ENCODE measurements around the gene NHLH2.

Gene NHLH2

DNA sequence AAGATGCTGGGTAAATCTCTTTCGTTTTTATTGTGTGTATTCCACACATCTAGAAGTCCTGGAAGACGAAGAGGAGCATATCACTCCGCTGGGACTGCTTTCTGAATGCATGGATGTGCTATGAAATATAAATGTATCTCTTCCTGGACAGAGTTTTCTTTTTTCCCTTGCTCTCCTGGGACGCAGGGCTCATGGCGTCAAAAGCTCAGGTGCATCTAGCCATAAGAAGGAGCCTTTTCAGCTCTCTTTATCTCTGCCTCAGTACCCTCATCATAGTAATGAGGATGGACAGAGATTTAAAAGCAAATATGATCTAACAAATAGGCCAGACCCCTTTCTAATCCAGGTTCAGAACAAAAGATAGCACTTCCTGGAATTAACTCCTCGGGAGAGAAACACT, 44.9 kb downstream of the NHLH2 start:
- TF ChIP-seq CTCF (IDR thresholded peaks at IDR 0.05; ENCODE audit: low read depth, low read length), result no peak
- H3K4me3 ChIP-seq (replicated peaks in 1 of 2; ENCODE audit: low read depth in 2 of 2, low read length in 2 of 2), result no peak overlapping the region
- no peak for DNase-seq (ENCODE audit: low read depth in 2 of 2)

- no peak overlapping the region for H3K4me3 ChIP-seq (replicated peaks in 1 of 2; ENCODE audit: low read depth in 2 of 2, low read length in 2 of 2)
- no peak for DNase-seq (ENCODE audit: low read depth in 2 of 2)
- TF ChIP-seq CTCF (IDR thresholded peaks at IDR 0.05; ENCODE audit: low read depth, low read length), result no peak
Observed at GRCh38 chr1:115794976-115795639, 45.8 kb downstream of the NHLH2 start.

DNA sequence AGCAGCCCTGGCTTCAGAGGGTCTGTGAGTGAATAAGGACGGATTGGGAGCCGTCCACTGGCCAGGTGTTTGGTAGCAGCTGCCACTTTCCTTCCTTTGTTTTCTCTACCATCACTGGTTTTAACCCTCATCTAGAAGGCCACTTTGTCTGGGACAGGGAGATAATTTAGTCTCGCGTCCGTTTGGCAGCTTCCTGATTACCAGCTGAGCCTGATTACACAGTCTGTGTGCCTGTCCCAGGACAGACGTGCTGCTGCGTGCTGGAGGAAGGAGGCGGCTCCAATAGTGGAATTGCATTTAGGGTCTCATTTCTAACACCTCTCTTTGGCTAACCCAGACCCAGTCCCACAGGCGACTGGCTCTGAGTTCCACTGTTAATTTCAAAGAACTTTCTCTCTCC, 47.8 kb downstream of the NHLH2 start:
- no peak for TF ChIP-seq CTCF (IDR thresholded peaks at IDR 0.05; ENCODE audit: low read depth, low read length)
- no peak overlapping the region for H3K4me3 ChIP-seq (replicated peaks in 1 of 2; ENCODE audit: low read depth in 2 of 2, low read length in 2 of 2)
- DNase-seq (ENCODE audit: low read depth in 2 of 2), result no peak

DNA sequence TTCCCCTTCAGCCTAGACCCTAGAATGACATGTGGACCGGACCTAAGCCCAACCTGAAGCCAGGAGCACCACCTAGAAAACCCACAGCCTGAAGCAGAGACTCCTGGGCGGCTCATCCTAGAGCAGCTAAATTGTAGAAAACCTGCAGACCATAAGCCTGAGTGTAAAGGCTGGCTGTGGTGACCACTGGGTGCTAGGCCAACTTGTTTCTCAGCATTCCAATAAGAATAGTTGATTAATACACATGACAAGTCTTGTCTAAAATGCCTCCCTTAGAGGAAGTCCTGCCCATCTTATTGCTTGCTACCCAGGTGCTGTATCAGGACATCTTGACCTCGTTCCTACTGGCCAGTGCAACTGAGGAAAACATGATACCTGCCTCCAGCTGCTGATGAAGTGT, 49.1 kb downstream of the NHLH2 start:
- DNase-seq (ENCODE audit: low read depth in 2 of 2), result no peak
- H3K4me3 ChIP-seq (replicated peaks in 1 of 2; ENCODE audit: low read depth in 2 of 2, low read length in 2 of 2), result no peak overlapping the region
- no peak for TF ChIP-seq CTCF (IDR thresholded peaks at IDR 0.05; ENCODE audit: low read depth, low read length)

DNA sequence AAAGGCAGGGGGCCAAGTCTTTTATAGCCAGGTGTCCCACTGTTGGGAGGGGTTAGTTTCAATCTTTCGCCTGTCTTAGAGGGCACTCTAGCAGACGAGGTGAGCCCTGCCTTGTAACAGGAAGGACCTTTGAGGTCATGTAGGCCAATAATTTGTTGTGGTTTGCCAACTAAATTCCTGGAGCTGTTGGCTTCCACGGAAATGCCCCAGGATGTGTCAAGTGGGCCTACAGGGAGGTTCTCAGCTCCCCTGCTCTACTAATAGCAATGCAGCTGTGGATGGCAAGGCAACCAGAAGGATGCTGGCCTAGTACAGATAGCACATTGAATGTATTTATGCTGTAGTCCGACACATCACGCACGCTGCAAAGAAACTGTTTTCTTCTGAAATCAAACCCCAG, 50.1 kb downstream of the NHLH2 start:
- no peak overlapping the region for H3K4me3 ChIP-seq (replicated peaks in 1 of 2; ENCODE audit: low read depth in 2 of 2, low read length in 2 of 2)
- DNase-seq (ENCODE audit: low read depth in 2 of 2), result no peak
- no peak for TF ChIP-seq CTCF (IDR thresholded peaks at IDR 0.05; ENCODE audit: low read depth, low read length)

DNA sequence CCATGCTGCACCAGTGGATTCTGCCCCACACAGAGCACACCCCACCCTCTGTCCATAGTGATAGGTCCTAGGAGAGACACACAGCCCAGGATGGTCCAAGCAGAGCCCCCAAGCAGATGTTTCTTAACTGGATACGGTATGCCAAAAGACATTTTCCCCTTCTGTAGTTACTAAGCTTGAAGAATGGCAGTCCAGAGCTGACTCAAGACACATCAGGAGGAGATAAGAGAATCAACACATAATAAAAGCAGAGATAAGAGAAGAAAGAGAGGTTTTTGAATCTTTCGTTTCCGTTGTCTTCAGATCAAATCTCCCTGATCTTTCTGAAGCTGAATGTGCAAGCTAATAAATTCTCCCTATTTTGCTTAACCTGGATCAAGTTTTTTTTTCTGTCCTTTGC, 50.6 kb downstream of the NHLH2 start:
- no peak overlapping the region for H3K4me3 ChIP-seq (replicated peaks in 1 of 2; ENCODE audit: low read depth in 2 of 2, low read length in 2 of 2)
- no peak for TF ChIP-seq CTCF (IDR thresholded peaks at IDR 0.05; ENCODE audit: low read depth, low read length)
- no peak for DNase-seq (ENCODE audit: low read depth in 2 of 2)

Data from cardiac fibroblast (primary cell).